Neutrophil (primary cell): ENCODE measurements around the gene ATP2C2.

Experiments used
- H3K27ac ChIP-seq: fragments of 200-600 bp; sonication (generic); 2 replicates; pipeline ENCODE4 v1.5.1; 2016; ENCODE audit warnings: mild to moderate bottlenecking, moderate library complexity
- H3K27me3 ChIP-seq: fragments of 200-600 bp; sonication (generic); 2 replicates; pipeline ENCODE4 v1.6.0; 2016; ENCODE audit warnings: mild to moderate bottlenecking
- H3K36me3 ChIP-seq: fragments of 200-600 bp; sonication (generic); 2 replicates; pipeline ENCODE4 v1.5.1; 2017
- H3K4me1 ChIP-seq, 2 experiments: fragments of 200-600 bp in 1 of 2; sonication (generic) in 1 of 2; 1 replicate in 1 of 2; 2 replicates in 1 of 2; pipeline versions ENCODE4 v1.5.1 to v1.6.1; 2013 to 2016; ENCODE audit warnings: low read depth in 1 of 2, low read length in 1 of 2, mild to moderate bottlenecking in 1 of 2, moderate library complexity in 1 of 2; ENCODE audit not compliant: control insufficient read depth in 1 of 2, insufficient read depth in 1 of 2
- H3K4me3 ChIP-seq, 2 experiments: fragments of 200-600 bp in 1 of 2; sonication (generic) in 1 of 2; 1 replicate in 1 of 2; 2 replicates in 1 of 2; pipeline ENCODE4 v1.5.1; 2013 to 2016; ENCODE audit warnings: low read depth in 1 of 2, low read length in 1 of 2, mild to moderate bottlenecking in 1 of 2, moderate library complexity in 1 of 2
- H3K9me3 ChIP-seq: fragments of 200-600 bp; sonication (generic); 2 replicates; pipeline ENCODE4 v1.5.1; 2016
- CTCF ChIP-seq: fragments of 200-600 bp; sonication (generic); IDR thresholded peaks from 2 replicates; pipeline ENCODE4 v1.5.1; 2016; ENCODE audit warnings: antibody characterized with exemption

Gene ATP2C2

GRCh38 chr16:84408856-84409255 is 40.5 kb downstream of the ATP2C2 start:
- no peak for TF ChIP-seq CTCF
- H3K27ac ChIP-seq = no peak overlapping the region
- no peaks in the 10 kb centered on the region for H3K27me3 ChIP-seq
- no peak overlapping the region for H3K4me3 ChIP-seq
- no peaks in the 10 kb centered on the region for H3K9me3 ChIP-seq
- no peaks in the 10 kb centered on the region for H3K4me1 ChIP-seq
- peaks cover 72% of the 10 kb centered on the region for H3K36me3 ChIP-seq

DNA sequence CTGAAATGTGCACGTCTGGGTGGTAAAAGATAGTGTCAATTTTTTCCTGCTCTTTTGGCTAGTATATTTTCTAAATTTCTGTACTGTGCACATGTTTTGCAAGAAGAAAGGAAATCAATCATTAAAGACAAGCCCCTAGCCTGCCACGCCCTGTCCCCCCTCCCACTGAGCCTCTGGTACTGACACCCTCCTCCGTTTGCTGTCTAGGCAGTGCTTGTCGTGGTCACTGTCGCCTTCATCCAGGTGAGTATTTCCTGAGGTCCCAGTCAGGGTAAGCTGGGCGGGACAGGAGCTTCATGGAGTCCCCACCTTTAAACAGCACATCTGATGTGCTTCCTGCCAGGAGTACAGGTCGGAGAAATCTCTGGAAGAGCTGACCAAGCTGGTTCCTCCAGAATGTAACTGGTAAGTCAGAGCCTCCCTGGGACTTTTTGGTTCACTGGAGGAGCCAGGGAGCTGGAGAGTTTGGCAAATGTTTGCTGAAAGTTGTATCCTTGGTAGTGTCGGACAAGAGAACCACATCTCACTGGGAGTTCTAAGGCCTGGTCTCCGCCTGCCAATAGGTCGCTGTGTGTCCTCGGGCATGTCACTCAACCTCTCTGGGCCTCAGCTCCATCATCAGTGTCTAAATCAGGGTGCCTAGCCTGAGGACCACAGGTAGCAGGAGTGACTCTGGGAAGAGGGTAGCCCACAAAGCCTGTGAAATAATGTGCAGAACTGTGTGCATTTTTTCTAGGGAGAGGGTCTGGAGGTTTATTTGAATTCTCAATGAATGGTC is 42.2 kb downstream of the ATP2C2 start:
- no peak overlapping the region for H3K27ac ChIP-seq
- no peak for TF ChIP-seq CTCF
- H3K4me3 ChIP-seq = no peak overlapping the region

DNA sequence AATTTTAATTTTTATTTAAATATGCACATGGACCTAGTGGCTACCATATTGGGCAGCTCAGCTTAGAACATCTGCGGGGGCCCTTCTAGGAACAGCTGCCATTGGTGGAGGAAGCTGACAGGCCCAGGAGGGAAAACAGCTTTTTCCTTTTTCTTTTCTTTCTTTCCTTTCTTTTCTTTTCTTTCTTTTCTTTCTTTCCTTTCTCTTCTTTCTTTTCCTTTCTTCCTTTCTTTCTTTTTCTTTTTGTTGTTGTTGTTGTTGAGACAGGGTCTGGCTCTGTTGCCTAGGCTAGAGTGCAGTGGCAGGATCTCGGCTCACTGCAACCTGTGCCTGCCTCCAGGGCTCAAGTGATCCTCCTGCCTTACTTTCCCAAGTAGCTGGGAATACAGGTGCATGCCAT is 43.4 kb downstream of the ATP2C2 start:
- H3K4me1 ChIP-seq = no peaks in the 10 kb centered on the region
- no peak overlapping the region for H3K4me3 ChIP-seq
- no peaks in the 10 kb centered on the region for H3K9me3 ChIP-seq
- peaks cover 67% of the 10 kb centered on the region for H3K36me3 ChIP-seq
- H3K27ac ChIP-seq = no peak overlapping the region
- H3K27me3 ChIP-seq = no peaks in the 10 kb centered on the region
- TF ChIP-seq CTCF = no peak

More for the DNA sequence above, 42.2 kb downstream of the ATP2C2 start:
- no peaks in the 10 kb centered on the region for H3K4me1 ChIP-seq
- H3K36me3 ChIP-seq = peaks cover 68% of the 10 kb centered on the region
- H3K27me3 ChIP-seq = no peaks in the 10 kb centered on the region
- H3K9me3 ChIP-seq = no peaks in the 10 kb centered on the region

- Histone ChIP-seq H3K4me1 (no peaks in the 10 kb centered on the region), H3K36me3 (peaks cover 67% of the 10 kb centered on the region), H3K27me3 (no peaks in the 10 kb centered on the region), H3K4me3 (no peak overlapping the region), H3K9me3 (no peaks in the 10 kb centered on the region), H3K27ac (no peak overlapping the region)
- no peak for TF ChIP-seq CTCF
These were observed 43.9 kb downstream of the ATP2C2 start for GRCh38 chr16:84412262-84412661.

GRCh38 chr16:84413244-84414004 is 45.1 kb downstream of the ATP2C2 start:
- no peak for TF ChIP-seq CTCF
- no peaks in the 10 kb centered on the region for H3K27me3 ChIP-seq
- H3K4me1 ChIP-seq = no peaks in the 10 kb centered on the region
- H3K4me3 ChIP-seq = no peak overlapping the region
- H3K9me3 ChIP-seq = no peaks in the 10 kb centered on the region
- H3K36me3 ChIP-seq = peaks cover 72% of the 10 kb centered on the region
- H3K27ac ChIP-seq = no peak overlapping the region
